ENCODE results near the gene IL13RA1. TPM values are rescaled to one million over a fixed set of nuclear protein-coding genes. Genes with fewer than 3 reads are reported as not detected.

Gene IL13RA1
- total and polyA plus RNA-seq, 10 of the 15 experiments (the other 5 are each of a cell fraction or from before 2014, with no cell fraction given) = 2.3 to 14.2 (median 8.4) TPM

DNA sequence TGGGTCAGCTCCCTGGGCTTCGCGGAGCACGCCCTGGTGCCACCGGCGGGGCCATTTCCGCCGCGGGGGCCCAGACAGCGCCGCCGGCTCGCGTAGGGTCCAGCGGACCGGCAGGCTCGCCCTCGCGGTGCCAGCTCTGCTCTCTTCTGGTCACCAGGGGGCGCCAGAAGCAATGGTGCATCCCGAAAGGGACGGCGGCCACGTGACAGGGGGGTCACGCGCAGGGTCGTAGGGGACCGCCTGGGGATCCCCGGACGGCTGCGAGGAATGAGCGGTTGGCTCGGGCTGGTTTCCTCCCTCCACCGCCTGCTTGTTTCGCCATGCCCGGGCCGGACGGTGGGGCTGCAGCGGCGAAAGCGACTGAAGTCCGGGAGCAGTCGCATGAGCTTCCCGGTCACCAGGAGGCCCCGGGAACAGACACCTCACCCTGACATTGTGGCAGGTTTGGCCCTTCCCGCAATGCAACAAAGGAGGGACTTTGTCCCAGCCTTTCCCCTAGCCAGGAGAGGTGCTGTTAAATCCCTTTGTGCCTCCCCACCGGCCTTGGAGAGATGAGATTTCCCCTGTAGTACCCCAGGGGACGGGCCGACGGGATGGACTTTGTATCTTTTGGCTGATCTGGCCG is 112.0 kb downstream of the IL13RA1 start (continued):
- TF ChIP-seq, protein P1, sequence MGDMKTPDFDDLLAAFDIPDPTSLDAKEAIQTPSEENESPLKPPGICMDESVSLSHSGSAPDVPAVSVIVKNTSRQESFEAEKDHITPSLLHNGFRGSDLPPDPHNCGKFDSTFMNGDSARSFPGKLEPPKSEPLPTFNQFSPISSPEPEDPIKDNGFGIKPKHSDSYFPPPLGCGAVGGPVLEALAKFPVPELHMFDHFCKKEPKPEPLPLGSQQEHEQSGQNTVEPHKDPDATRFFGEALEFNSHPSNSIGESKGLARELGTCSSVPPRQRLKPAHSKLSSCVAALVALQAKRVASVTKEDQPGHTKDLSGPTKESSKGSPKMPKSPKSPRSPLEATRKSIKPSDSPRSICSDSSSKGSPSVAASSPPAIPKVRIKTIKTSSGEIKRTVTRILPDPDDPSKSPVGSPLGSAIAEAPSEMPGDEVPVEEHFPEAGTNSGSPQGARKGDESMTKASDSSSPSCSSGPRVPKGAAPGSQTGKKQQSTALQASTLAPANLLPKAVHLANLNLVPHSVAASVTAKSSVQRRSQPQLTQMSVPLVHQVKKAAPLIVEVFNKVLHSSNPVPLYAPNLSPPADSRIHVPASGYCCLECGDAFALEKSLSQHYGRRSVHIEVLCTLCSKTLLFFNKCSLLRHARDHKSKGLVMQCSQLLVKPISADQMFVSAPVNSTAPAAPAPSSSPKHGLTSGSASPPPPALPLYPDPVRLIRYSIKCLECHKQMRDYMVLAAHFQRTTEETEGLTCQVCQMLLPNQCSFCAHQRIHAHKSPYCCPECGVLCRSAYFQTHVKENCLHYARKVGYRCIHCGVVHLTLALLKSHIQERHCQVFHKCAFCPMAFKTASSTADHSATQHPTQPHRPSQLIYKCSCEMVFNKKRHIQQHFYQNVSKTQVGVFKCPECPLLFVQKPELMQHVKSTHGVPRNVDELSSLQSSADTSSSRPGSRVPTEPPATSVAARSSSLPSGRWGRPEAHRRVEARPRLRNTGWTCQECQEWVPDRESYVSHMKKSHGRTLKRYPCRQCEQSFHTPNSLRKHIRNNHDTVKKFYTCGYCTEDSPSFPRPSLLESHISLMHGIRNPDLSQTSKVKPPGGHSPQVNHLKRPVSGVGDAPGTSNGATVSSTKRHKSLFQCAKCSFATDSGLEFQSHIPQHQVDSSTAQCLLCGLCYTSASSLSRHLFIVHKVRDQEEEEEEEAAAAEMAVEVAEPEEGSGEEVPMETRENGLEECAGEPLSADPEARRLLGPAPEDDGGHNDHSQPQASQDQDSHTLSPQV (IDR thresholded peaks at IDR 0.05) = no peak
- TF ChIP-seq, protein P2, sequence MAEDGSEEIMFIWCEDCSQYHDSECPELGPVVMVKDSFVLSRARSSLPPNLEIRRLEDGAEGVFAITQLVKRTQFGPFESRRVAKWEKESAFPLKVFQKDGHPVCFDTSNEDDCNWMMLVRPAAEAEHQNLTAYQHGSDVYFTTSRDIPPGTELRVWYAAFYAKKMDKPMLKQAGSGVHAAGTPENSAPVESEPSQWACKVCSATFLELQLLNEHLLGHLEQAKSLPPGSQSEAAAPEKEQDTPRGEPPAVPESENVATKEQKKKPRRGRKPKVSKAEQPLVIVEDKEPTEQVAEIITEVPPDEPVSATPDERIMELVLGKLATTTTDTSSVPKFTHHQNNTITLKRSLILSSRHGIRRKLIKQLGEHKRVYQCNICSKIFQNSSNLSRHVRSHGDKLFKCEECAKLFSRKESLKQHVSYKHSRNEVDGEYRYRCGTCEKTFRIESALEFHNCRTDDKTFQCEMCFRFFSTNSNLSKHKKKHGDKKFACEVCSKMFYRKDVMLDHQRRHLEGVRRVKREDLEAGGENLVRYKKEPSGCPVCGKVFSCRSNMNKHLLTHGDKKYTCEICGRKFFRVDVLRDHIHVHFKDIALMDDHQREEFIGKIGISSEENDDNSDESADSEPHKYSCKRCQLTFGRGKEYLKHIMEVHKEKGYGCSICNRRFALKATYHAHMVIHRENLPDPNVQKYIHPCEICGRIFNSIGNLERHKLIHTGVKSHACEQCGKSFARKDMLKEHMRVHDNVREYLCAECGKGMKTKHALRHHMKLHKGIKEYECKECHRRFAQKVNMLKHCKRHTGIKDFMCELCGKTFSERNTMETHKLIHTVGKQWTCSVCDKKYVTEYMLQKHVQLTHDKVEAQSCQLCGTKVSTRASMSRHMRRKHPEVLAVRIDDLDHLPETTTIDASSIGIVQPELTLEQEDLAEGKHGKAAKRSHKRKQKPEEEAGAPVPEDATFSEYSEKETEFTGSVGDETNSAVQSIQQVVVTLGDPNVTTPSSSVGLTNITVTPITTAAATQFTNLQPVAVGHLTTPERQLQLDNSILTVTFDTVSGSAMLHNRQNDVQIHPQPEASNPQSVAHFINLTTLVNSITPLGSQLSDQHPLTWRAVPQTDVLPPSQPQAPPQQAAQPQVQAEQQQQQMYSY (CRISPR knock-in tag; IDR thresholded peaks at IDR 0.05) = no peak
- no peak for TF ChIP-seq HDGF (IDR thresholded peaks at IDR 0.05)

Small RNA genes within 50 kb of the gene (small RNA-seq; reads per million reads assigned to genes)
- not detected for gene RF00566

Other genes starting within 250 kb of the IL13RA1 start
- gene DOCK11, start 231.8 kb upstream of the IL13RA1 start, total RNA-seq (2014; rRNA removed) = 26.9 and 32.0 TPM in 2 replicates
- gene DOCK11, start 231.8 kb upstream of the IL13RA1 start, total RNA-seq (2014; rRNA removed; fragmentation: Illumina TruSeq; extraction: Trizol) = 29.4 and 30.7 TPM in 2 replicates
- gene DOCK11, start 231.8 kb upstream of the IL13RA1 start, total RNA-seq (2021) = 23.7 and 24.0 TPM in 2 replicates
- gene DOCK11, start 231.8 kb upstream of the IL13RA1 start, polyA plus RNA-seq (2011; rRNA removed) = 17.1 and 27.4 TPM in 2 replicates
- gene DOCK11, start 231.8 kb upstream of the IL13RA1 start, polyA plus RNA-seq (2014; fragmentation: Illumina TruSeq; extraction: Trizol) = 22.3 and 29.1 TPM in 2 replicates
- 10 to 100 TPM; 17.3 to 27.7 TPM for gene DOCK11, start 231.8 kb upstream of the IL13RA1 start, polyA plus RNA-seq (2014; fragmentation: Nextera tagmentation; extraction: Ambion mirVana)
- gene DOCK11, start 231.8 kb upstream of the IL13RA1 start, polyA plus RNA-seq (2014; rRNA removed) = 15.2 and 17.3 TPM in 2 replicates
- gene DOCK11, start 231.8 kb upstream of the IL13RA1 start, polyA plus RNA-seq (2016; fragmentation: Nextera tagmentation; extraction: Ambion mirVana) = 10 to 100 TPM; 16.3 to 17.0 TPM
- not detected in 2 replicates for gene ZCCHC12, start 96.2 kb downstream of the IL13RA1 start, total RNA-seq (2014; rRNA removed)
- not detected in 2 replicates for gene ZCCHC12, start 96.2 kb downstream of the IL13RA1 start, total RNA-seq (2014; rRNA removed; fragmentation: Illumina TruSeq; extraction: Trizol)
- gene ZCCHC12, start 96.2 kb downstream of the IL13RA1 start, total RNA-seq (2021) = not detected in 2 replicates
- 0.04 TPM in 1 of 2 replicates, not detected in the other for gene ZCCHC12, start 96.2 kb downstream of the IL13RA1 start, polyA plus RNA-seq (2011; rRNA removed)
- gene ZCCHC12, start 96.2 kb downstream of the IL13RA1 start, polyA plus RNA-seq (2014; fragmentation: Illumina TruSeq; extraction: Trizol) = not detected in 2 replicates
- not detected for gene ZCCHC12, start 96.2 kb downstream of the IL13RA1 start, polyA plus RNA-seq (2014; fragmentation: Nextera tagmentation; extraction: Ambion mirVana)
- not detected in 2 replicates for gene ZCCHC12, start 96.2 kb downstream of the IL13RA1 start, polyA plus RNA-seq (2014; rRNA removed)
- not detected for gene ZCCHC12, start 96.2 kb downstream of the IL13RA1 start, polyA plus RNA-seq (2016; fragmentation: Nextera tagmentation; extraction: Ambion mirVana)
- 0.23 TPM in 1 of 2 replicates, not detected in the other for gene LONRF3, start 247.0 kb downstream of the IL13RA1 start, total RNA-seq (2014; rRNA removed)
- gene LONRF3, start 247.0 kb downstream of the IL13RA1 start, total RNA-seq (2014; rRNA removed; fragmentation: Illumina TruSeq; extraction: Trizol) = 0.09 TPM in 2 replicates
- gene LONRF3, start 247.0 kb downstream of the IL13RA1 start, total RNA-seq (2021) = 0.10 and 0.16 TPM in 2 replicates
- 0.05 TPM in 1 of 2 replicates, not detected in the other for gene LONRF3, start 247.0 kb downstream of the IL13RA1 start, polyA plus RNA-seq (2011; rRNA removed)
- gene LONRF3, start 247.0 kb downstream of the IL13RA1 start, polyA plus RNA-seq (2014; fragmentation: Illumina TruSeq; extraction: Trizol) = 0.09 TPM in 1 of 2 replicates, not detected in the other
- gene LONRF3, start 247.0 kb downstream of the IL13RA1 start, polyA plus RNA-seq (2014; fragmentation: Nextera tagmentation; extraction: Ambion mirVana) = under 1 TPM in 1 of 2 experiments, not detected in 1; 0.07 TPM
- 0.05 and 0.08 TPM in 2 replicates for gene LONRF3, start 247.0 kb downstream of the IL13RA1 start, polyA plus RNA-seq (2014; rRNA removed)
- not detected for gene LONRF3, start 247.0 kb downstream of the IL13RA1 start, polyA plus RNA-seq (2016; fragmentation: Nextera tagmentation; extraction: Ambion mirVana)